HG03520 (cell line): Measurements from ENCODE around the gene SAP30L.

Source experiments
- ATAC-seq: cut with Tn5 transposase; IDR thresholded peaks from one replicate; pipeline ENCODE4 v1.9.1; 2021; ENCODE audit warnings: mild to moderate bottlenecking, moderate library complexity; ENCODE audit not compliant: unreplicated experiment

Gene SAP30L

GRCh38 chr5:154418344-154418820 lies 27.4 kb upstream of the SAP30L start:
- no peak for ATAC-seq

GRCh38 chr5:154419236-154419635 lies 26.6 kb upstream of the SAP30L start:
- no peak for ATAC-seq

- ATAC-seq, result no peak
Observed at GRCh38 chr5:154421868-154422267, 23.9 kb upstream of the SAP30L start.

GRCh38 chr5:154422298-154422697 lies 23.5 kb upstream of the SAP30L start:
- ATAC-seq, result no peak

GRCh38 chr5:154428208-154428607 lies 17.6 kb upstream of the SAP30L start:
- no peak for ATAC-seq

- ATAC-seq, result no peak
Observed at GRCh38 chr5:154429341-154429740, 16.5 kb upstream of the SAP30L start.

- no peak for ATAC-seq
Observed at GRCh38 chr5:154430466-154430865, 15.3 kb upstream of the SAP30L start.

- ATAC-seq, result no peak
Observed at GRCh38 chr5:154430961-154431630, 14.7 kb upstream of the SAP30L start.

GRCh38 chr5:154435226-154435625 lies 10.6 kb upstream of the SAP30L start:
- no peak for ATAC-seq

GRCh38 chr5:154437281-154437965 lies 8.4 kb upstream of the SAP30L start:
- no peak for ATAC-seq

GRCh38 chr5:154440540-154440939 lies 5.3 kb upstream of the SAP30L start:
- ATAC-seq, result no peak

- ATAC-seq, result no peak
Observed at GRCh38 chr5:154442801-154443200, 3.0 kb upstream of the SAP30L start.

GRCh38 chr5:154444556-154445421 lies 1.0 kb upstream of the SAP30L start:
- no peak for ATAC-seq

- ATAC-seq, result no peak
Observed at GRCh38 chr5:154446195-154447088, 645 bp downstream of the SAP30L start.

- ATAC-seq, result no peak
Observed at GRCh38 chr5:154447089-154447725, 1.4 kb downstream of the SAP30L start.

- ATAC-seq, result no peak
Observed at GRCh38 chr5:154449786-154450185, 4.0 kb downstream of the SAP30L start.

GRCh38 chr5:154451957-154452356 lies 6.2 kb downstream of the SAP30L start:
- no peak for ATAC-seq

- no peak for ATAC-seq
Observed at GRCh38 chr5:154455585-154455984, 9.8 kb downstream of the SAP30L start.

GRCh38 chr5:154456540-154456939 lies 10.7 kb downstream of the SAP30L start:
- ATAC-seq, result no peak

- no peak for ATAC-seq
Observed at GRCh38 chr5:154459015-154459414, 13.2 kb downstream of the SAP30L start.
